Measurements from ENCODE around the gene TOP2B.

TOP2B gene

GRCh38 chr3:25565807-25566206, 98.9 kb downstream of the TOP2B start:
- no peak for DNase-seq (ENCODE audit: low read depth in 2 of 3, low spot score in 2 of 3)

GRCh38 chr3:25564075-25564474, 100.6 kb downstream of the TOP2B start:
- no peak for DNase-seq (ENCODE audit: low read depth in 2 of 3, low spot score in 2 of 3)

GRCh38 chr3:25563601-25564000, 101.1 kb downstream of the TOP2B start:
- no peak for DNase-seq (ENCODE audit: low read depth in 2 of 3, low spot score in 2 of 3)

GRCh38 chr3:25558796-25559195, 105.9 kb downstream of the TOP2B start:
- no peak for DNase-seq (ENCODE audit: low read depth in 2 of 3, low spot score in 2 of 3)

- no peak for DNase-seq (ENCODE audit: low read depth in 2 of 3, low spot score in 2 of 3)
These were observed 106.6 kb downstream of the TOP2B start for GRCh38 chr3:25558121-25558520.

- no peak for DNase-seq (ENCODE audit: low read depth in 2 of 3, low spot score in 2 of 3)
These were observed 107.0 kb downstream of the TOP2B start for GRCh38 chr3:25557694-25558093.

GRCh38 chr3:25556447-25556846, 108.3 kb downstream of the TOP2B start:
- no peak for DNase-seq (ENCODE audit: low read depth in 2 of 3, low spot score in 2 of 3)

- DNase-seq (ENCODE audit: low read depth in 2 of 3, low spot score in 2 of 3) = no peak
These were observed 108.8 kb downstream of the TOP2B start for GRCh38 chr3:25555695-25556437.

GRCh38 chr3:25554376-25554775, 110.3 kb downstream of the TOP2B start:
- DNase-seq (ENCODE audit: low read depth in 2 of 3, low spot score in 2 of 3) = no peak

GRCh38 chr3:25552251-25552650, 112.5 kb downstream of the TOP2B start:
- DNase-seq (ENCODE audit: low read depth in 2 of 3, low spot score in 2 of 3) = no peak

- DNase-seq (ENCODE audit: low read depth in 2 of 3, low spot score in 2 of 3) = no peak
These were observed 115.9 kb downstream of the TOP2B start for GRCh38 chr3:25548836-25549235.

- no peak for DNase-seq (ENCODE audit: low read depth in 2 of 3, low spot score in 2 of 3)
These were observed 116.6 kb downstream of the TOP2B start for GRCh38 chr3:25547943-25548674.
